Karpas-422 (cell line): ENCODE data around the gene TOB1. TPM values are rescaled to one million over a fixed set of nuclear protein-coding genes. Genes with fewer than 3 reads are reported as not detected.

Experiments used
- DNase-seq: peaks from one replicate; pipeline ENCODE4 v3.0.0-alpha.2; 2015
- H2AFZ ChIP-seq: fragments of 200-600 bp; sonication (generic); 2 replicates; pipeline ENCODE4 v1.6.1; 2014; ENCODE audit warnings: antibody characterized with exemption, low read length, mixed read lengths
- H3K27ac ChIP-seq: fragments of 200-600 bp; sonication (generic); 2 replicates; pipeline ENCODE4 v1.5.1; 2014; ENCODE audit warnings: mild to moderate bottlenecking, low read length, moderate library complexity
- H3K27me3 ChIP-seq: fragments of 200-600 bp; sonication (generic); 2 replicates; pipeline ENCODE4 v1.6.1; 2014; ENCODE audit warnings: low read length, mixed read lengths
- H3K36me3 ChIP-seq: fragments of 200-600 bp; sonication (generic); 2 replicates; pipeline ENCODE4 v1.6.1; 2014; ENCODE audit warnings: low read length, mixed read lengths; ENCODE audit not compliant: insufficient read depth
- H3K4me1 ChIP-seq: fragments of 200-600 bp; sonication (generic); 2 replicates; pipeline ENCODE4 v1.6.1; 2014; ENCODE audit warnings: mild to moderate bottlenecking, low read length, mixed read lengths
- H3K4me2 ChIP-seq: fragments of 200-600 bp; sonication (generic); 2 replicates; pipeline ENCODE4 v1.6.1; 2014; ENCODE audit warnings: low read length, low read depth, mild to moderate bottlenecking; ENCODE audit not compliant: poor library complexity, severe bottlenecking
- H3K4me3 ChIP-seq: fragments of 200-600 bp; sonication (generic); 2 replicates; pipeline ENCODE4 v1.5.1; 2014; ENCODE audit warnings: mild to moderate bottlenecking, antibody characterized with exemption, low read length, mixed read lengths
- H3K79me2 ChIP-seq: fragments of 200-600 bp; sonication (generic); 2 replicates; pipeline ENCODE4 v1.6.1; 2014; ENCODE audit warnings: mild to moderate bottlenecking, low read length, mixed read lengths
- H3K9ac ChIP-seq: fragments of 200-600 bp; sonication (generic); 2 replicates; pipeline ENCODE4 v1.6.0; 2014; ENCODE audit warnings: low read length
- H3K9me2 ChIP-seq: fragments of 200-600 bp; sonication (generic), shearing (Covaris generic); replicated peaks from 2 replicates; pipeline ENCODE4 v1.6.0; 2014; ENCODE audit warnings: mild to moderate bottlenecking, low read length, moderate library complexity; ENCODE audit not compliant: insufficient read depth
- H3K9me3 ChIP-seq: fragments of 300-700, 200-600 bp; sonication (generic); 2 replicates; pipeline ENCODE4 v1.6.1; 2014; ENCODE audit warnings: low read length, mixed read lengths
- H4K20me1 ChIP-seq: fragments of 200-600 bp; sonication (generic); 2 replicates; pipeline ENCODE4 v1.6.1; 2014; ENCODE audit warnings: mild to moderate bottlenecking, antibody characterized with exemption, low read length, low read depth; ENCODE audit not compliant: insufficient read depth
- total RNA-seq: library from RNA; depleted of rRNA; stranded (reverse); fragments of >200 nt; shearing (Covaris generic); gene quantifications from 2 replicates; pipeline ENCODE4 v1.2.3, GENCODE V29; 2014; ENCODE audit warnings: low replicate concordance

The TOB1 gene
- total RNA-seq, 1 experiment from 2014 or later = 25.9 TPM

GRCh38 chr17:50908140-50908859, 42.1 kb upstream of the TOB1 start:
- Histone ChIP-seq H4K20me1 (no peaks in the 10 kb centered on the region), H3K9me3 (no peaks in the 10 kb centered on the region), H3K79me2 (no peaks in the 10 kb centered on the region), H3K9me2 (no peaks in the 10 kb centered on the region), H2AFZ (no peak overlapping the region), H3K9ac (no peak overlapping the region), H3K4me3 (no peak overlapping the region), H3K4me2 (no peak overlapping the region), H3K4me1 (peaks cover 18% of the 10 kb centered on the region), H3K36me3 (no peaks in the 10 kb centered on the region), H3K27me3 (no peaks in the 10 kb centered on the region), H3K27ac (no peak overlapping the region)
- no peak for DNase-seq

GRCh38 chr17:50906443-50906842, 40.3 kb upstream of the TOB1 start:
- H3K4me1 ChIP-seq = peaks cover 18% of the 10 kb centered on the region
- no peak overlapping the region for H3K4me2 ChIP-seq
- H3K79me2 ChIP-seq = no peaks in the 10 kb centered on the region
- no peak overlapping the region for H3K9ac ChIP-seq
- no peaks in the 10 kb centered on the region for H3K9me3 ChIP-seq
- no peaks in the 10 kb centered on the region for H3K9me2 ChIP-seq
- H3K36me3 ChIP-seq = no peaks in the 10 kb centered on the region
- no peak for DNase-seq
- H2AFZ ChIP-seq = no peak overlapping the region
- no peaks in the 10 kb centered on the region for H3K27me3 ChIP-seq
- no peak overlapping the region for H3K4me3 ChIP-seq
- H4K20me1 ChIP-seq = no peaks in the 10 kb centered on the region
- no peak overlapping the region for H3K27ac ChIP-seq

- H3K27ac ChIP-seq = no peak overlapping the region
- H3K4me2 ChIP-seq = no peak overlapping the region
- H2AFZ ChIP-seq = no peak overlapping the region
- H3K9ac ChIP-seq = no peak overlapping the region
- H3K4me1 ChIP-seq = peaks cover 18% of the 10 kb centered on the region
- H3K79me2 ChIP-seq = no peaks in the 10 kb centered on the region
- H3K36me3 ChIP-seq = no peaks in the 10 kb centered on the region
- H3K9me2 ChIP-seq = no peaks in the 10 kb centered on the region
- DNase-seq = no peak
- H3K27me3 ChIP-seq = no peaks in the 10 kb centered on the region
- no peaks in the 10 kb centered on the region for H4K20me1 ChIP-seq
- H3K4me3 ChIP-seq = no peak overlapping the region
- H3K9me3 ChIP-seq = no peaks in the 10 kb centered on the region
Measured at GRCh38 chr17:50905460-50905803, 39.3 kb upstream of the TOB1 start.

GRCh38 chr17:50904518-50905459, 38.6 kb upstream of the TOB1 start:
- no peaks in the 10 kb centered on the region for H3K9me3 ChIP-seq
- H3K4me1 ChIP-seq = peaks cover 18% of the 10 kb centered on the region
- no peak for DNase-seq
- peak overlapping the region; percentile 33 for H3K4me3 ChIP-seq
- peak overlapping the region; percentile 62; the same call in 1 of the 2 replicates for H2AFZ ChIP-seq
- no peaks in the 10 kb centered on the region for H3K27me3 ChIP-seq
- H3K9me2 ChIP-seq = no peaks in the 10 kb centered on the region
- no peaks in the 10 kb centered on the region for H4K20me1 ChIP-seq
- H3K79me2 ChIP-seq = no peaks in the 10 kb centered on the region
- H3K9ac ChIP-seq = peak overlapping the region; percentile 26; the same call in 1 of the 2 replicates
- peak overlapping the region; percentile 44 for H3K4me2 ChIP-seq
- no peak overlapping the region for H3K27ac ChIP-seq
- H3K36me3 ChIP-seq = no peaks in the 10 kb centered on the region

GRCh38 chr17:50903604-50904517, 37.7 kb upstream of the TOB1 start:
- Histone ChIP-seq H4K20me1 (no peaks in the 10 kb centered on the region), H3K27me3 (no peaks in the 10 kb centered on the region), H2AFZ (peak overlapping the region; percentile 62; the same call in 1 of the 2 replicates), H3K27ac (no peak overlapping the region; the same call in 1 of the 2 replicates), H3K36me3 (no peaks in the 10 kb centered on the region), H3K79me2 (no peaks in the 10 kb centered on the region), H3K4me1 (peaks cover 18% of the 10 kb centered on the region), H3K9me3 (no peaks in the 10 kb centered on the region), H3K9ac (peak overlapping the region; percentile 26; the same call in 1 of the 2 replicates), H3K9me2 (no peaks in the 10 kb centered on the region), H3K4me3 (peak overlapping the region; percentile 33), H3K4me2 (peak overlapping the region; percentile 44)
- DNase-seq = peak; percentile 84

- H3K79me2 ChIP-seq = no peaks in the 10 kb centered on the region
- H3K9ac ChIP-seq = no peak overlapping the region
- H4K20me1 ChIP-seq = no peaks in the 10 kb centered on the region
- no peak overlapping the region for H3K4me2 ChIP-seq
- no peaks in the 10 kb centered on the region for H3K9me2 ChIP-seq
- no peaks in the 10 kb centered on the region for H3K36me3 ChIP-seq
- H3K27ac ChIP-seq = no peak overlapping the region
- H3K27me3 ChIP-seq = no peaks in the 10 kb centered on the region
- no peak overlapping the region for H2AFZ ChIP-seq
- H3K9me3 ChIP-seq = no peaks in the 10 kb centered on the region
- H3K4me1 ChIP-seq = peaks cover 18% of the 10 kb centered on the region
- no peak for DNase-seq
- no peak overlapping the region for H3K4me3 ChIP-seq
Measured at GRCh38 chr17:50902372-50903353, 36.5 kb upstream of the TOB1 start.

GRCh38 chr17:50900383-50900892, 34.3 kb upstream of the TOB1 start:
- H3K36me3 ChIP-seq = no peaks in the 10 kb centered on the region
- no peaks in the 10 kb centered on the region for H3K9me2 ChIP-seq
- H3K79me2 ChIP-seq = no peaks in the 10 kb centered on the region
- H2AFZ ChIP-seq = no peak overlapping the region
- no peak overlapping the region for H3K27ac ChIP-seq
- no peak for DNase-seq
- H3K4me2 ChIP-seq = no peak overlapping the region
- no peaks in the 10 kb centered on the region for H3K27me3 ChIP-seq
- H4K20me1 ChIP-seq = no peaks in the 10 kb centered on the region
- H3K9me3 ChIP-seq = no peaks in the 10 kb centered on the region
- peaks cover 18% of the 10 kb centered on the region for H3K4me1 ChIP-seq
- no peak overlapping the region for H3K9ac ChIP-seq
- no peak overlapping the region for H3K4me3 ChIP-seq
